HL-60 (cell line): ENCODE data around the gene TMEM235.
A peak's percentile ranks its signal among the peaks of the same experiment; 100 is the strongest.

Experiments used
- DNase-seq, 2 experiments: peaks; one replicate each; pipeline ENCODE4 v3.0.0-alpha.2; 2010 to 2020; ENCODE audit warnings: low read depth in 1 of 2, low spot score in 1 of 2
- H3K27ac ChIP-seq: fragments of 250-450 bp; sonication (Bioruptor Pico); replicated peaks from 2 replicates; pipeline ENCODE4 v1.5.1; 2020; ENCODE audit warnings: mild to moderate bottlenecking, moderate library complexity
- H3K27me3 ChIP-seq: fragments of 250-450 bp; sonication (Bioruptor Pico); 2 replicates; pipeline ENCODE4 v1.5.1; 2021; ENCODE audit warnings: mild to moderate bottlenecking, moderate library complexity; ENCODE audit not compliant: insufficient read depth, poor library complexity, severe bottlenecking
- H3K4me3 ChIP-seq: replicated peaks from 2 replicates; pipeline ENCODE4 v1.5.1; 2011; ENCODE audit warnings: mild to moderate bottlenecking, control low read depth, low read length; ENCODE audit not compliant: insufficient read depth
- CTCF ChIP-seq: IDR thresholded peaks from one replicate; pipeline ENCODE4 v1.5.1; 2011; ENCODE audit warnings: low read length, control low read depth, inconsistent platforms; ENCODE audit not compliant: insufficient read depth
- GABPA ChIP-seq: IDR thresholded peaks from 2 replicates; pipeline ENCODE4 v1.6.1; 2012; ENCODE audit warnings: low read depth
- POLR2AphosphoS5 ChIP-seq: IDR thresholded peaks from 2 replicates; pipeline ENCODE4 v1.6.1; 2012; ENCODE audit warnings: low read depth
- SPI1 ChIP-seq: IDR thresholded peaks from 2 replicates; pipeline ENCODE4 v1.6.1; 2012; ENCODE audit warnings: low read depth, mild to moderate bottlenecking, borderline replicate concordance
- TF ChIP-seq, protein P1 (sequence below): IDR thresholded peaks from 2 replicates; pipeline ENCODE4 v1.6.1; 2012; ENCODE audit warnings: low read depth; ENCODE audit not compliant: insufficient replicate concordance

Gene TMEM235

GRCh38 chr17:78239489-78239931 lies 8.1 kb downstream of the TMEM235 start:
- Histone ChIP-seq H3K27me3 (no peaks in the 10 kb centered on the region), H3K27ac (no peak overlapping the region), H3K4me3 (no peak overlapping the region)
- TF ChIP-seq SPI1 (no peak), GABPA (no peak), POLR2AphosphoS5 (no peak), CTCF (no peak)
- TF ChIP-seq, protein P1, sequence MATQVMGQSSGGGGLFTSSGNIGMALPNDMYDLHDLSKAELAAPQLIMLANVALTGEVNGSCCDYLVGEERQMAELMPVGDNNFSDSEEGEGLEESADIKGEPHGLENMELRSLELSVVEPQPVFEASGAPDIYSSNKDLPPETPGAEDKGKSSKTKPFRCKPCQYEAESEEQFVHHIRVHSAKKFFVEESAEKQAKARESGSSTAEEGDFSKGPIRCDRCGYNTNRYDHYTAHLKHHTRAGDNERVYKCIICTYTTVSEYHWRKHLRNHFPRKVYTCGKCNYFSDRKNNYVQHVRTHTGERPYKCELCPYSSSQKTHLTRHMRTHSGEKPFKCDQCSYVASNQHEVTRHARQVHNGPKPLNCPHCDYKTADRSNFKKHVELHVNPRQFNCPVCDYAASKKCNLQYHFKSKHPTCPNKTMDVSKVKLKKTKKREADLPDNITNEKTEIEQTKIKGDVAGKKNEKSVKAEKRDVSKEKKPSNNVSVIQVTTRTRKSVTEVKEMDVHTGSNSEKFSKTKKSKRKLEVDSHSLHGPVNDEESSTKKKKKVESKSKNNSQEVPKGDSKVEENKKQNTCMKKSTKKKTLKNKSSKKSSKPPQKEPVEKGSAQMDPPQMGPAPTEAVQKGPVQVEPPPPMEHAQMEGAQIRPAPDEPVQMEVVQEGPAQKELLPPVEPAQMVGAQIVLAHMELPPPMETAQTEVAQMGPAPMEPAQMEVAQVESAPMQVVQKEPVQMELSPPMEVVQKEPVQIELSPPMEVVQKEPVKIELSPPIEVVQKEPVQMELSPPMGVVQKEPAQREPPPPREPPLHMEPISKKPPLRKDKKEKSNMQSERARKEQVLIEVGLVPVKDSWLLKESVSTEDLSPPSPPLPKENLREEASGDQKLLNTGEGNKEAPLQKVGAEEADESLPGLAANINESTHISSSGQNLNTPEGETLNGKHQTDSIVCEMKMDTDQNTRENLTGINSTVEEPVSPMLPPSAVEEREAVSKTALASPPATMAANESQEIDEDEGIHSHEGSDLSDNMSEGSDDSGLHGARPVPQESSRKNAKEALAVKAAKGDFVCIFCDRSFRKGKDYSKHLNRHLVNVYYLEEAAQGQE, result no peak
- peak in 1 of 2 experiments; percentile 40 for DNase-seq

- DNase-seq, result no peak
- no peak for TF ChIP-seq POLR2AphosphoS5
- TF ChIP-seq, protein P1, result no peak
- no peak for TF ChIP-seq GABPA
- no peak for TF ChIP-seq SPI1
- no peak for TF ChIP-seq CTCF
- Histone ChIP-seq H3K4me3 (no peak overlapping the region), H3K27me3 (no peaks in the 10 kb centered on the region), H3K27ac (no peak overlapping the region)
Measured at GRCh38 chr17:78240012-78240655, 8.7 kb downstream of the TMEM235 start.

DNA sequence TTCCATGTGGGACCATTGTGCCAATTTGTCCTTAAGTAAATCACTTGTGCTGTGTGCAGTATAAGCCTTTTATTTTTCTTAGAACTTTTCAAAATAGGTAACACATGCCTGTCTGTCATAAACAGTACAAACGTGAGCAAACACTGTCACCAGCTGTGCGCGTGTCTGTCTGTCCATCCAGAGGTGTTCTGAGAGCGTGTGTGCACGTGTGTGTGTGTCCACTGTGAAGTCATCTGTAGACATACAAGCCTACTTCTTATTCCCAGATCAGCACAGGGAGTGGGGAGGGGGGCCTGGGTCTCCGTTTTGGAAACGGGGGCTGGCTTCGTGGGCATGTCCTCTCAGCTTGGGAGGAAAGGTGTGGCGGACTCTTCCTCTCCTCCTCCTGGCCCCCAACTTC lies 9.4 kb downstream of the TMEM235 start:
- Histone ChIP-seq H3K4me3 (no peak overlapping the region), H3K27me3 (no peaks in the 10 kb centered on the region), H3K27ac (no peak overlapping the region)
- no peak for DNase-seq
- TF ChIP-seq POLR2AphosphoS5 (no peak), CTCF (no peak), SPI1 (no peak), GABPA (no peak)
- TF ChIP-seq, protein P1, result no peak
